ENCODE data around the gene RPTN. TPM values are rescaled to one million over a fixed set of nuclear protein-coding genes. Genes with fewer than 3 reads are reported as not detected.
A peak's percentile ranks its signal among the peaks of the same experiment; 100 is the strongest.

The RPTN gene
- total and polyA plus RNA-seq, 2 donors: not detected

- Histone ChIP-seq H3K27ac (ENCODE audit: low read depth) (no peak overlapping the region), H3K4me1 (ENCODE audit: insufficient read depth) (no peaks in the 10 kb centered on the region), H3K36me3 (ENCODE audit: insufficient read depth) (no peaks in the 10 kb centered on the region), H3K4me3 (ENCODE audit: low read depth, low read length) (peak overlapping the region; percentile 42)
- WGBS: under 1% methylated on average over 44 of the region's 44 CpGs
- no peak for DNase-seq (ENCODE audit: extremely low spot score)
These were observed 47.5 kb downstream of the RPTN start for GRCh38 chr1:152111515-152111968.

GRCh38 chr1:152110860-152111514, 48.0 kb downstream of the RPTN start:
- H3K4me1 ChIP-seq (ENCODE audit: insufficient read depth): no peaks in the 10 kb centered on the region
- H3K36me3 ChIP-seq (ENCODE audit: insufficient read depth): no peaks in the 10 kb centered on the region
- under 1% methylated on average over 60 of the region's 60 CpGs for WGBS
- peak overlapping the region; percentile 42 for H3K4me3 ChIP-seq (ENCODE audit: low read depth, low read length)
- DNase-seq (ENCODE audit: extremely low spot score): no peak
- no peak overlapping the region for H3K27ac ChIP-seq (ENCODE audit: low read depth)

- no peaks in the 10 kb centered on the region for H3K36me3 ChIP-seq (ENCODE audit: insufficient read depth)
- WGBS: 2% methylated on average over 31 of the region's 31 CpGs
- H3K4me3 ChIP-seq (ENCODE audit: low read depth, low read length): peak overlapping the region; percentile 42
- no peak for DNase-seq (ENCODE audit: extremely low spot score)
- H3K4me1 ChIP-seq (ENCODE audit: insufficient read depth): no peaks in the 10 kb centered on the region
- no peak overlapping the region for H3K27ac ChIP-seq (ENCODE audit: low read depth)
These were observed 48.6 kb downstream of the RPTN start for GRCh38 chr1:152110365-152110859.

- 11% methylated on average over 15 of the region's 15 CpGs for WGBS
- Histone ChIP-seq H3K4me1 (ENCODE audit: insufficient read depth) (no peaks in the 10 kb centered on the region), H3K36me3 (ENCODE audit: insufficient read depth) (no peaks in the 10 kb centered on the region), H3K4me3 (ENCODE audit: low read depth, low read length) (peak overlapping the region; percentile 42), H3K27ac (ENCODE audit: low read depth) (no peak overlapping the region)
- no peak for DNase-seq (ENCODE audit: extremely low spot score)
These were observed 49.1 kb downstream of the RPTN start for GRCh38 chr1:152109998-152110294.

GRCh38 chr1:152109231-152109997, 49.6 kb downstream of the RPTN start:
- H3K36me3 ChIP-seq (ENCODE audit: insufficient read depth): no peaks in the 10 kb centered on the region
- H3K4me3 ChIP-seq (ENCODE audit: low read depth, low read length): peak overlapping the region; percentile 2
- H3K4me1 ChIP-seq (ENCODE audit: insufficient read depth): no peaks in the 10 kb centered on the region
- DNase-seq (ENCODE audit: extremely low spot score): no peak
- H3K27ac ChIP-seq (ENCODE audit: low read depth): no peak overlapping the region
- WGBS: 10% methylated on average over 31 of the region's 31 CpGs

GRCh38 chr1:152108882-152109222, 50.2 kb downstream of the RPTN start:
- Histone ChIP-seq H3K4me3 (ENCODE audit: low read depth, low read length) (no peak overlapping the region), H3K27ac (ENCODE audit: low read depth) (no peak overlapping the region), H3K4me1 (ENCODE audit: insufficient read depth) (no peaks in the 10 kb centered on the region), H3K36me3 (ENCODE audit: insufficient read depth) (no peaks in the 10 kb centered on the region)
- 15% methylated on average over 28 of the region's 28 CpGs for whole genome bisulfite sequencing
- DNase-seq (ENCODE audit: extremely low spot score): no peak

GRCh38 chr1:152107984-152108881, 50.8 kb downstream of the RPTN start:
- H3K27ac ChIP-seq (ENCODE audit: low read depth): no peak overlapping the region
- no peaks in the 10 kb centered on the region for H3K4me1 ChIP-seq (ENCODE audit: insufficient read depth)
- DNase-seq (ENCODE audit: extremely low spot score): no peak
- H3K36me3 ChIP-seq (ENCODE audit: insufficient read depth): no peaks in the 10 kb centered on the region
- 10% methylated on average over 67 of the region's 67 CpGs for WGBS
- no peak overlapping the region for H3K4me3 ChIP-seq (ENCODE audit: low read depth, low read length)

GRCh38 chr1:152107031-152107983, 51.7 kb downstream of the RPTN start:
- no peaks in the 10 kb centered on the region for H3K36me3 ChIP-seq (ENCODE audit: insufficient read depth)
- H3K4me1 ChIP-seq (ENCODE audit: insufficient read depth): no peaks in the 10 kb centered on the region
- H3K4me3 ChIP-seq (ENCODE audit: low read depth, low read length): no peak overlapping the region
- no peak overlapping the region for H3K27ac ChIP-seq (ENCODE audit: low read depth)
- DNase-seq (ENCODE audit: extremely low spot score): no peak
- 16% methylated on average over 41 of the region's 41 CpGs for WGBS

- no peaks in the 10 kb centered on the region for H3K36me3 ChIP-seq (ENCODE audit: insufficient read depth)
- WGBS: 48% methylated on average over 2 of the region's 2 CpGs
- no peak for DNase-seq (ENCODE audit: extremely low spot score)
- no peak overlapping the region for H3K4me3 ChIP-seq (ENCODE audit: low read depth, low read length)
- H3K4me1 ChIP-seq (ENCODE audit: insufficient read depth): no peaks in the 10 kb centered on the region
- H3K27ac ChIP-seq (ENCODE audit: low read depth): no peak overlapping the region
These were observed 54.2 kb downstream of the RPTN start for GRCh38 chr1:152104854-152105253.

Other genes starting within 250 kb of the RPTN start
- 16.5 TPM for gene THEM4, start 249.7 kb downstream of the RPTN start, total RNA-seq
- 12.5 TPM for gene THEM4, start 249.7 kb downstream of the RPTN start, polyA plus RNA-seq
- 116 TPM for gene S100A10, start 165.4 kb downstream of the RPTN start, total RNA-seq
- 246 TPM for gene S100A10, start 165.4 kb downstream of the RPTN start, polyA plus RNA-seq
- gene S100A11, start 122.2 kb downstream of the RPTN start, total RNA-seq: 81.9 TPM
- gene S100A11, start 122.2 kb downstream of the RPTN start, polyA plus RNA-seq: 910 TPM
- not detected for gene TCHHL1, start 70.2 kb downstream of the RPTN start, total RNA-seq
- not detected for gene TCHHL1, start 70.2 kb downstream of the RPTN start, polyA plus RNA-seq
- not detected for gene TCHH, start 43.8 kb downstream of the RPTN start, total RNA-seq
- gene TCHH, start 43.8 kb downstream of the RPTN start, polyA plus RNA-seq: 0.11 TPM
- gene HRNR, start 65.0 kb upstream of the RPTN start, total RNA-seq: not detected
- gene HRNR, start 65.0 kb upstream of the RPTN start, polyA plus RNA-seq: not detected
- 0.05 TPM for gene FLG, start 166.0 kb upstream of the RPTN start, total RNA-seq
- gene FLG, start 166.0 kb upstream of the RPTN start, polyA plus RNA-seq: 0.05 TPM
- not detected for gene FLG2, start 200.8 kb upstream of the RPTN start, total RNA-seq
- gene FLG2, start 200.8 kb upstream of the RPTN start, polyA plus RNA-seq: not detected